Prostate gland (tissue), 2 donors: Measurements from ENCODE around the gene PTPN7.

ENCODE experiments used
- POLR2A ChIP-seq: fragments of 450-650 bp; IDR thresholded peaks from one replicate; pipeline ENCODE4 v1.6.1; 2016; ENCODE audit warnings: antibody characterized with exemption, mild to moderate bottlenecking
- TF ChIP-seq, protein P1 (sequence below), 4 experiments: fragments of 200-600 bp in 2 of 4; fragments of 450-650 bp in 2 of 4; sonication (generic) in 2 of 4; IDR thresholded peaks; 1 replicate in 3 of 4; 2 replicates in 1 of 4; pipeline ENCODE4 v1.5.1; 2016 to 2019; ENCODE audit warnings: antibody characterized with exemption in 4 of 4, mild to moderate bottlenecking in 2 of 4, moderate library complexity in 2 of 4

- TF ChIP-seq POLR2A, result no peak
- TF ChIP-seq, protein P1, sequence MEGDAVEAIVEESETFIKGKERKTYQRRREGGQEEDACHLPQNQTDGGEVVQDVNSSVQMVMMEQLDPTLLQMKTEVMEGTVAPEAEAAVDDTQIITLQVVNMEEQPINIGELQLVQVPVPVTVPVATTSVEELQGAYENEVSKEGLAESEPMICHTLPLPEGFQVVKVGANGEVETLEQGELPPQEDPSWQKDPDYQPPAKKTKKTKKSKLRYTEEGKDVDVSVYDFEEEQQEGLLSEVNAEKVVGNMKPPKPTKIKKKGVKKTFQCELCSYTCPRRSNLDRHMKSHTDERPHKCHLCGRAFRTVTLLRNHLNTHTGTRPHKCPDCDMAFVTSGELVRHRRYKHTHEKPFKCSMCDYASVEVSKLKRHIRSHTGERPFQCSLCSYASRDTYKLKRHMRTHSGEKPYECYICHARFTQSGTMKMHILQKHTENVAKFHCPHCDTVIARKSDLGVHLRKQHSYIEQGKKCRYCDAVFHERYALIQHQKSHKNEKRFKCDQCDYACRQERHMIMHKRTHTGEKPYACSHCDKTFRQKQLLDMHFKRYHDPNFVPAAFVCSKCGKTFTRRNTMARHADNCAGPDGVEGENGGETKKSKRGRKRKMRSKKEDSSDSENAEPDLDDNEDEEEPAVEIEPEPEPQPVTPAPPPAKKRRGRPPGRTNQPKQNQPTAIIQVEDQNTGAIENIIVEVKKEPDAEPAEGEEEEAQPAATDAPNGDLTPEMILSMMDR (IDR thresholded peaks at IDR 0.05), result no peak
These were observed 37.9 kb upstream of the PTPN7 start for GRCh38 chr1:202198366-202198724.
